GM21447 (cell line): Measurements from ENCODE around the gene OR10R2.

ENCODE experiments used
- ATAC-seq: cut with Tn5 transposase; IDR thresholded peaks from one replicate; pipeline ENCODE4 v1.9.1; 2021; ENCODE audit not compliant: unreplicated experiment

OR10R2 gene

DNA sequence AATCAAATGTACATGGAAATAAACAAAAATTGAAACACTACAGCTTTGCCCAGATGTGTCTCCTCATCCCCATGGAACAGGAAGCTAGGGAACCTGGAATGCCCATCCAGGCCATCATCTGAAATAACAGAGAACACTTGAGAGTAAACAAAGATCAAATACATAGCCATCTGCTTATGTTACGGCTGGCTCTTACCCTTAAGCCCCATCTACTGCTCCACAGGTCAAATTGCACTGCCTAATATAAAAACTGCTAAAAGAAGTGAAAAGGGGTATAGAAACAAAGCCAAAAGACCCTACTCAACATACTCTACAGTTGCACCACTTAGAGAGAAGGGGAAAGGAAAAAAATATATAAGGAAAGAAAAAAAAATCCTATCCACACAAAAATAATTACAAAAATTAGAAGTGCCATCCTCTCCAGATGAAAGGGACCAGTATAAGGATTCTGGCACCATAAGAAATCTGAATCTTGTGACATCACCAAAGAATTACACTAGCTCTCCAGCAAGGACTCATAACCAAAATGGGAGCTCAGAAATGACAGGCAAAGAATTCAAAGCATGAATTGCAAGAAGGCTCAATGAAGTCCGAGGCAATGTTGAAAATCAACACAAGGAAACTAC, 55.3 kb downstream of the OR10R2 start:
- no peak for ATAC-seq
